Stimulated activated memory B cell treated with anti-CD40 and anti-IgM and Interleukin-4, amounts not matched to agents 10 μg/mL and 1 μg/mL and 100 μg/mL, for 72 hours (primary cell): ENCODE results near the gene SLC7A10.
"Not testable (repeated sequence)": the region's sequence is repeated elsewhere in the genome, so short reads cannot be mapped to it uniquely, and the experiment has no call there.

ENCODE experiments used
- ATAC-seq: fragments of 150-1000 bp; cut with Tn5 transposase; 2 replicates; pipeline ENCODE4 v1.10.0; 2021
- H3K27ac Mint-ChIP-seq: one replicate; pipeline ENCODE4 v1.8.0; 2022; ENCODE audit warnings: mild to moderate bottlenecking, mixed read lengths
- H3K27me3 Mint-ChIP-seq: one replicate; pipeline ENCODE4 v1.8.0; 2022; ENCODE audit warnings: mixed read lengths
- H3K36me3 Mint-ChIP-seq: one replicate; pipeline ENCODE4 v1.8.0; 2022; ENCODE audit warnings: mixed read lengths
- H3K4me1 Mint-ChIP-seq: one replicate; pipeline ENCODE4 v1.8.0; 2022; ENCODE audit warnings: mixed read lengths
- H3K4me3 Mint-ChIP-seq: one replicate; pipeline ENCODE4 v1.8.0; 2022; ENCODE audit warnings: mild to moderate bottlenecking, moderate library complexity, mixed read lengths
- H3K9me3 Mint-ChIP-seq: one replicate; pipeline ENCODE4 v1.8.0; 2022; ENCODE audit warnings: mixed read lengths

The SLC7A10 gene

GRCh38 chr19:33220115-33220514 lies 5.5 kb downstream of the SLC7A10 start:
- H3K4me1 Mint-ChIP-seq: no peaks in the 10 kb centered on the region
- ATAC-seq: no peak
- H3K27ac Mint-ChIP-seq: no peak overlapping the region
- no peaks in the 10 kb centered on the region for H3K9me3 Mint-ChIP-seq
- H3K36me3 Mint-ChIP-seq: no peaks in the 10 kb centered on the region
- peaks cover 70% of the 10 kb centered on the region for H3K27me3 Mint-ChIP-seq
- no peak overlapping the region for H3K4me3 Mint-ChIP-seq

GRCh38 chr19:33219261-33219815 lies 6.3 kb downstream of the SLC7A10 start:
- Mint-ChIP-seq H3K4me3 (no peak overlapping the region), H3K27ac (no peak overlapping the region), H3K36me3 (no peaks in the 10 kb centered on the region), H3K9me3 (no peaks in the 10 kb centered on the region), H3K27me3 (peaks cover 67% of the 10 kb centered on the region), H3K4me1 (no peaks in the 10 kb centered on the region)
- no peak for ATAC-seq

- Mint-ChIP-seq H3K36me3 (no peaks in the 10 kb centered on the region), H3K27me3 (peaks cover 57% of the 10 kb centered on the region), H3K4me3 (no peak overlapping the region), H3K27ac (no peak overlapping the region), H3K4me1 (no peaks in the 10 kb centered on the region), H3K9me3 (no peaks in the 10 kb centered on the region)
- ATAC-seq: no peak
These were observed 7.8 kb downstream of the SLC7A10 start for GRCh38 chr19:33217881-33218280.

GRCh38 chr19:33216198-33216830 lies 9.3 kb downstream of the SLC7A10 start:
- H3K27me3 Mint-ChIP-seq: peaks cover 45% of the 10 kb centered on the region
- H3K4me3 Mint-ChIP-seq: no peak overlapping the region
- H3K36me3 Mint-ChIP-seq: no peaks in the 10 kb centered on the region
- no peaks in the 10 kb centered on the region for H3K4me1 Mint-ChIP-seq
- H3K27ac Mint-ChIP-seq: no peak overlapping the region
- H3K9me3 Mint-ChIP-seq: no peaks in the 10 kb centered on the region
- ATAC-seq: no peak

- Mint-ChIP-seq H3K36me3 (no peaks in the 10 kb centered on the region), H3K27me3 (peaks cover 39% of the 10 kb centered on the region), H3K9me3 (no peaks in the 10 kb centered on the region), H3K27ac (no peak overlapping the region), H3K4me3 (no peak overlapping the region), H3K4me1 (no peaks in the 10 kb centered on the region)
- ATAC-seq: no peak
These were observed 10.0 kb downstream of the SLC7A10 start for GRCh38 chr19:33215438-33216197.

- Mint-ChIP-seq H3K27ac (no peak overlapping the region), H3K27me3 (peaks cover 31% of the 10 kb centered on the region), H3K4me3 (no peak overlapping the region), H3K9me3 (no peaks in the 10 kb centered on the region), H3K36me3 (no peaks in the 10 kb centered on the region), H3K4me1 (no peaks in the 10 kb centered on the region)
- no peak for ATAC-seq
These were observed 11.1 kb downstream of the SLC7A10 start for GRCh38 chr19:33214596-33214995.

GRCh38 chr19:33212436-33213172 lies 13.0 kb downstream of the SLC7A10 start:
- peaks cover 19% of the 10 kb centered on the region for H3K27me3 Mint-ChIP-seq
- ATAC-seq: no peak
- H3K4me3 Mint-ChIP-seq: no peak overlapping the region
- H3K27ac Mint-ChIP-seq: no peak overlapping the region
- H3K36me3 Mint-ChIP-seq: no peaks in the 10 kb centered on the region
- no peaks in the 10 kb centered on the region for H3K4me1 Mint-ChIP-seq
- H3K9me3 Mint-ChIP-seq: no peaks in the 10 kb centered on the region

- Mint-ChIP-seq H3K36me3 (no peaks in the 10 kb centered on the region), H3K4me3 (no peak overlapping the region), H3K4me1 (no peaks in the 10 kb centered on the region), H3K9me3 (no peaks in the 10 kb centered on the region), H3K27me3 (peaks cover 19% of the 10 kb centered on the region), H3K27ac (no peak overlapping the region)
- no peak for ATAC-seq
These were observed 13.7 kb downstream of the SLC7A10 start for GRCh38 chr19:33211794-33212435.

GRCh38 chr19:33210266-33210940 lies 15.2 kb downstream of the SLC7A10 start:
- no peak overlapping the region for H3K27ac Mint-ChIP-seq
- ATAC-seq: no peak
- H3K27me3 Mint-ChIP-seq: peaks cover 10% of the 10 kb centered on the region
- H3K9me3 Mint-ChIP-seq: no peaks in the 10 kb centered on the region
- no peaks in the 10 kb centered on the region for H3K36me3 Mint-ChIP-seq
- no peak overlapping the region for H3K4me3 Mint-ChIP-seq
- no peaks in the 10 kb centered on the region for H3K4me1 Mint-ChIP-seq

GRCh38 chr19:33209850-33210230 lies 15.8 kb downstream of the SLC7A10 start:
- not testable (repeated sequence) for H3K4me1 Mint-ChIP-seq, H3K9me3 Mint-ChIP-seq, ATAC-seq, H3K36me3 Mint-ChIP-seq, H3K27me3 Mint-ChIP-seq, H3K4me3 Mint-ChIP-seq, H3K27ac Mint-ChIP-seq

GRCh38 chr19:33208904-33209849 lies 16.5 kb downstream of the SLC7A10 start:
- Mint-ChIP-seq H3K27ac (no peak overlapping the region), H3K27me3 (peaks cover 3% of the 10 kb centered on the region), H3K36me3 (no peaks in the 10 kb centered on the region), H3K4me3 (no peak overlapping the region), H3K4me1 (no peaks in the 10 kb centered on the region), H3K9me3 (no peaks in the 10 kb centered on the region)
- ATAC-seq: no peak

- no peaks in the 10 kb centered on the region for H3K36me3 Mint-ChIP-seq
- H3K27ac Mint-ChIP-seq: no peak overlapping the region
- H3K4me1 Mint-ChIP-seq: no peaks in the 10 kb centered on the region
- ATAC-seq: no peak
- no peak overlapping the region for H3K4me3 Mint-ChIP-seq
- no peaks in the 10 kb centered on the region for H3K9me3 Mint-ChIP-seq
- H3K27me3 Mint-ChIP-seq: no peaks in the 10 kb centered on the region
These were observed 17.2 kb downstream of the SLC7A10 start for GRCh38 chr19:33208371-33208895.

- no peaks in the 10 kb centered on the region for H3K36me3 Mint-ChIP-seq
- no peak overlapping the region for H3K27ac Mint-ChIP-seq
- H3K4me3 Mint-ChIP-seq: no peak overlapping the region
- ATAC-seq: no peak
- no peaks in the 10 kb centered on the region for H3K9me3 Mint-ChIP-seq
- H3K27me3 Mint-ChIP-seq: no peaks in the 10 kb centered on the region
- H3K4me1 Mint-ChIP-seq: no peaks in the 10 kb centered on the region
These were observed 17.7 kb downstream of the SLC7A10 start for GRCh38 chr19:33207903-33208302.
